Hair follicle dermal papilla cell (primary cell): ENCODE data around the gene OTOF. TPM values are rescaled to one million over a fixed set of nuclear protein-coding genes. Genes with fewer than 3 reads are reported as not detected.

Source experiments
- total RNA-seq: library from RNA; depleted of rRNA; stranded (reverse); fragments of >200 nt; gene quantifications from 2 replicates; pipeline ENCODE4 v1.2.3, GENCODE V29; 2012

OTOF gene
- total RNA-seq: under 0.01 TPM in 1 of 2 replicates, not detected in the other

GRCh38 chr2:26477911-26478253, at the start of gene OTOF:
Gene OTOF, minus strand, starts transcription at chr2:26478124.

Other genes starting within 250 kb of the OTOF start
- 123 and 124 TPM in 2 replicates for gene HADHA, start 233.5 kb downstream of the OTOF start, total RNA-seq
- gene HADHB, start 233.2 kb downstream of the OTOF start, total RNA-seq: 102 and 103 TPM in 2 replicates
- 13.6 and 17.2 TPM in 2 replicates for gene SELENOI, start 132.0 kb downstream of the OTOF start, total RNA-seq
- gene ADGRF3, start 131.3 kb downstream of the OTOF start, total RNA-seq: under 0.01 TPM in 1 of 2 replicates, not detected in the other
- gene DRC1, start 76.2 kb downstream of the OTOF start, total RNA-seq: 0.16 and 0.24 TPM in 2 replicates
- gene CIB4, start 163.2 kb upstream of the OTOF start, total RNA-seq: not detected in 2 replicates
- 2.1 and 3.0 TPM in 2 replicates for gene KCNK3, start 214.6 kb upstream of the OTOF start, total RNA-seq